GM12878 (cell line): ENCODE data around the gene RAD9A. TPM values are rescaled to one million over a fixed set of nuclear protein-coding genes. Genes with fewer than 3 reads are reported as not detected.
A peak's percentile ranks its signal among the peaks of the same experiment; 100 is the strongest.

ENCODE experiments used
- CHD4 ChIP-seq: fragments of 200-600 bp; sonication (generic); IDR thresholded peaks from 2 replicates; pipeline ENCODE4 v1.6.1; 2016; ENCODE audit warnings: mild to moderate bottlenecking
- DPF2 ChIP-seq: fragments of 450-650 bp; IDR thresholded peaks from 2 replicates; pipeline ENCODE4 v1.6.1; 2017; ENCODE audit warnings: mild to moderate bottlenecking
- IKZF2 ChIP-seq, 2 experiments: fragments of 450-650 bp; IDR thresholded peaks; 2 replicates each; pipeline ENCODE4 v1.6.1; 2017; ENCODE audit warnings: mild to moderate bottlenecking in 2 of 2, moderate library complexity in 2 of 2
- MEF2A ChIP-seq: IDR thresholded peaks from 2 replicates; pipeline ENCODE4 v1.6.1; 2011; ENCODE audit warnings: low read depth, mild to moderate bottlenecking, low read length, moderate library complexity; ENCODE audit not compliant: insufficient read depth
- POLR2AphosphoS2 ChIP-seq: IDR thresholded peaks from 2 replicates; pipeline ENCODE4 v1.6.1; 2011; ENCODE audit warnings: low read depth, mild to moderate bottlenecking, low read length, improper control_type of control experiment, moderate library complexity
- RAD51 ChIP-seq: fragments of 450-650 bp; IDR thresholded peaks from 2 replicates; pipeline ENCODE4 v1.6.1; 2016; ENCODE audit warnings: moderate library complexity, mild to moderate bottlenecking, inconsistent platforms
- SUZ12 ChIP-seq: fragments of 200-600 bp; sonication (generic); IDR thresholded peaks from one replicate; pipeline ENCODE4 v1.6.1; 2018; ENCODE audit warnings: antibody characterized with exemption, mild to moderate bottlenecking; ENCODE audit not compliant: unreplicated experiment
- TAF1 ChIP-seq: IDR thresholded peaks from 2 replicates; pipeline ENCODE4 v1.6.1; 2011; ENCODE audit warnings: mild to moderate bottlenecking, low read depth, low read length, borderline replicate concordance
- TBL1XR1 ChIP-seq: IDR thresholded peaks from 2 replicates; pipeline ENCODE4 v1.6.1; 2012; ENCODE audit warnings: low read depth, low read length, improper control_type of control experiment
- YBX1 ChIP-seq: fragments of 450-650 bp; IDR thresholded peaks from 2 replicates; pipeline ENCODE4 v1.6.1; 2016; ENCODE audit warnings: antibody characterized with exemption
- polyA plus RNA-seq, 11 experiments: library from polyadenylated mRNA; depleted of rRNA in 4 of 11; unstranded in 6 of 11; stranded (reverse) in 5 of 11; fragments of >200 nt; fragmentation: Nextera tagmentation in 4 of 11; fragmentation: Illumina TruSeq in 1 of 11; extraction: Ambion mirVana in 4 of 11; extraction: Trizol in 1 of 11; gene quantifications; 1 replicate in 1 of 11; 2 replicates in 10 of 11; pipeline versions ENCODE4 v1.2.1 to v1.2.3, GENCODE V29; 2011 to 2016; ENCODE audit warnings: inconsistent platforms in 2 of 11, missing spikeins in 2 of 11, low read depth in 1 of 11
- total RNA-seq, 4 experiments: library from RNA; depleted of rRNA in 3 of 4; stranded (reverse); fragments of >200 nt in 3 of 4; fragmentation: Illumina TruSeq in 1 of 4; extraction: Trizol in 1 of 4; gene quantifications; 2 replicates each; pipeline versions ENCODE4 v1.2.1 to v1.2.3, GENCODE V29; 2013 to 2021
- TF ChIP-seq, protein P1 (sequence below): fragments of 450-650 bp; IDR thresholded peaks from 2 replicates; pipeline ENCODE4 v1.6.1; 2017; ENCODE audit warnings: mild to moderate bottlenecking, moderate library complexity
- TF ChIP-seq, protein P2 (sequence below): fragments of 450-650 bp; IDR thresholded peaks from 2 replicates; pipeline ENCODE4 v1.6.1; 2017; ENCODE audit warnings: mild to moderate bottlenecking, moderate library complexity
- TF ChIP-seq, protein P3 (sequence below): IDR thresholded peaks from 2 replicates; pipeline ENCODE4 v1.6.1; 2011; ENCODE audit warnings: borderline replicate concordance, low read depth, mild to moderate bottlenecking, moderate library complexity, low read length; ENCODE audit not compliant: insufficient read depth, poor library complexity, severe bottlenecking
- TF ChIP-seq, protein P4 (sequence below): fragments of 450-650 bp; IDR thresholded peaks from 2 replicates; pipeline ENCODE4 v1.6.1; 2016; ENCODE audit warnings: mild to moderate bottlenecking
- TF ChIP-seq, protein P5 (sequence below): fragments of 450-650 bp; conservative IDR thresholded peaks from 2 replicates; pipeline ENCODE4 v1.6.1; 2017; ENCODE audit warnings: mild to moderate bottlenecking, moderate library complexity

RAD9A gene
- total and polyA plus RNA-seq, 10 of the 15 experiments (the other 5 are each of a cell fraction or from before 2014, with no cell fraction given), result 1.1 to 36.2 (median 19.8) TPM

DNA sequence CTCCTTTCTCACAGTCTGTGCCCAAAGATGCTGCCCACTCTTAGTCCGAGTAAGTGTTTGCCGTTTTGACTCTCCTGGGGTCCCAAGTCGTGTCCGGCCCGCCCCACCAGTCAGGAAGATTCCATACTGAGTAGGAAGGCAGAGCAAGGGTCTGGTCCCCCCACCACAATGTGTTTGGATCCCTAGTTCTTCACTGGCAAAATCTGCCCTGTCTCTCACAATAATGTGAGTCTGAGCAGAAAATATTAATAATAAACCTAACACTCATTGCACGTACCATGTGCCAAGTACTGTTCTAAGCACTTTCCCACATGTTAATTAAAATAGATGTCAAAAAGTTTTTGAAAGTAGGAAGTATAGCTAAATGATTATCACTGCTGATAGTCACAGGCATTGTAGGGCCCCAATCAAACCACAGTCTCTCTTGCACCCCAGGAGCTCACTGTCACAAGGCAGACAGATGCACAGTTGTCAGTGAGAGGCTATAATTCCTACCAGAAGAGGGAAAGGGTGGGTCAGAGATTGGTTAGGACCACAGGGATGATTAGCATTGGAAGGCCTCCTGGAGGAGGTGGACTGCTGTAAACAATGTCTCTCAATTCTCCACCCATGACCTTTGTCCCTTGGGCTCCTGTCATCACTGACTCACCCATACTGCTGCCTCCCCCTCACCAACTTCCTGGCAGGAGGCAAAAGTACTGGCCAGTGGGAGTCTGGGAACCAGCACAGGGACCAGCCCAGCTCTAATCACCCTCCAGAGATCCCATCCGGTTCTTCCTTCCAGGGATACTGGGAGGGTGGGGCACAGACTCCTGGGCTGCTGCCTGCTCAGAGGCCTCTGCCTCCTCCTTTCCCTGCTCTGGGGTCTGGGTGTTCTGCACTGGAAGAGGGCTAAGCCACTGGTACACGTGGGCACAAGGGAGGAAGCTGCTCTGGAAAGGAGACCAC, 37.4 kb upstream of the RAD9A start (continued):
- TF ChIP-seq, protein P1, sequence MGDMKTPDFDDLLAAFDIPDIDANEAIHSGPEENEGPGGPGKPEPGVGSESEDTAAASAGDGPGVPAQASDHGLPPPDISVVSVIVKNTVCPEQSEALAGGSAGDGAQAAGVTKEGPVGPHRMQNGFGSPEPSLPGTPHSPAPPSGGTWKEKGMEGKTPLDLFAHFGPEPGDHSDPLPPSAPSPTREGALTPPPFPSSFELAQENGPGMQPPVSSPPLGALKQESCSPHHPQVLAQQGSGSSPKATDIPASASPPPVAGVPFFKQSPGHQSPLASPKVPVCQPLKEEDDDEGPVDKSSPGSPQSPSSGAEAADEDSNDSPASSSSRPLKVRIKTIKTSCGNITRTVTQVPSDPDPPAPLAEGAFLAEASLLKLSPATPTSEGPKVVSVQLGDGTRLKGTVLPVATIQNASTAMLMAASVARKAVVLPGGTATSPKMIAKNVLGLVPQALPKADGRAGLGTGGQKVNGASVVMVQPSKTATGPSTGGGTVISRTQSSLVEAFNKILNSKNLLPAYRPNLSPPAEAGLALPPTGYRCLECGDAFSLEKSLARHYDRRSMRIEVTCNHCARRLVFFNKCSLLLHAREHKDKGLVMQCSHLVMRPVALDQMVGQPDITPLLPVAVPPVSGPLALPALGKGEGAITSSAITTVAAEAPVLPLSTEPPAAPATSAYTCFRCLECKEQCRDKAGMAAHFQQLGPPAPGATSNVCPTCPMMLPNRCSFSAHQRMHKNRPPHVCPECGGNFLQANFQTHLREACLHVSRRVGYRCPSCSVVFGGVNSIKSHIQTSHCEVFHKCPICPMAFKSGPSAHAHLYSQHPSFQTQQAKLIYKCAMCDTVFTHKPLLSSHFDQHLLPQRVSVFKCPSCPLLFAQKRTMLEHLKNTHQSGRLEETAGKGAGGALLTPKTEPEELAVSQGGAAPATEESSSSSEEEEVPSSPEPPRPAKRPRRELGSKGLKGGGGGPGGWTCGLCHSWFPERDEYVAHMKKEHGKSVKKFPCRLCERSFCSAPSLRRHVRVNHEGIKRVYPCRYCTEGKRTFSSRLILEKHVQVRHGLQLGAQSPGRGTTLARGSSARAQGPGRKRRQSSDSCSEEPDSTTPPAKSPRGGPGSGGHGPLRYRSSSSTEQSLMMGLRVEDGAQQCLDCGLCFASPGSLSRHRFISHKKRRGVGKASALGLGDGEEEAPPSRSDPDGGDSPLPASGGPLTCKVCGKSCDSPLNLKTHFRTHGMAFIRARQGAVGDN, result peak; percentile 91
- TF ChIP-seq YBX1 (no peak), DPF2 (peak; percentile 58), POLR2AphosphoS2 (no peak), RAD51 (peak; percentile 34; the same call in 1 of the 2 replicates), TBL1XR1 (no peak), MEF2A (no peak), SUZ12 (no peak), TAF1 (no peak), CHD4 (no peak), IKZF2 (IDR thresholded peaks at IDR 0.05) (peak in 1 of 2 experiments; percentile 54; a peak in 3 of 4 replicates)
- TF ChIP-seq, protein P2, sequence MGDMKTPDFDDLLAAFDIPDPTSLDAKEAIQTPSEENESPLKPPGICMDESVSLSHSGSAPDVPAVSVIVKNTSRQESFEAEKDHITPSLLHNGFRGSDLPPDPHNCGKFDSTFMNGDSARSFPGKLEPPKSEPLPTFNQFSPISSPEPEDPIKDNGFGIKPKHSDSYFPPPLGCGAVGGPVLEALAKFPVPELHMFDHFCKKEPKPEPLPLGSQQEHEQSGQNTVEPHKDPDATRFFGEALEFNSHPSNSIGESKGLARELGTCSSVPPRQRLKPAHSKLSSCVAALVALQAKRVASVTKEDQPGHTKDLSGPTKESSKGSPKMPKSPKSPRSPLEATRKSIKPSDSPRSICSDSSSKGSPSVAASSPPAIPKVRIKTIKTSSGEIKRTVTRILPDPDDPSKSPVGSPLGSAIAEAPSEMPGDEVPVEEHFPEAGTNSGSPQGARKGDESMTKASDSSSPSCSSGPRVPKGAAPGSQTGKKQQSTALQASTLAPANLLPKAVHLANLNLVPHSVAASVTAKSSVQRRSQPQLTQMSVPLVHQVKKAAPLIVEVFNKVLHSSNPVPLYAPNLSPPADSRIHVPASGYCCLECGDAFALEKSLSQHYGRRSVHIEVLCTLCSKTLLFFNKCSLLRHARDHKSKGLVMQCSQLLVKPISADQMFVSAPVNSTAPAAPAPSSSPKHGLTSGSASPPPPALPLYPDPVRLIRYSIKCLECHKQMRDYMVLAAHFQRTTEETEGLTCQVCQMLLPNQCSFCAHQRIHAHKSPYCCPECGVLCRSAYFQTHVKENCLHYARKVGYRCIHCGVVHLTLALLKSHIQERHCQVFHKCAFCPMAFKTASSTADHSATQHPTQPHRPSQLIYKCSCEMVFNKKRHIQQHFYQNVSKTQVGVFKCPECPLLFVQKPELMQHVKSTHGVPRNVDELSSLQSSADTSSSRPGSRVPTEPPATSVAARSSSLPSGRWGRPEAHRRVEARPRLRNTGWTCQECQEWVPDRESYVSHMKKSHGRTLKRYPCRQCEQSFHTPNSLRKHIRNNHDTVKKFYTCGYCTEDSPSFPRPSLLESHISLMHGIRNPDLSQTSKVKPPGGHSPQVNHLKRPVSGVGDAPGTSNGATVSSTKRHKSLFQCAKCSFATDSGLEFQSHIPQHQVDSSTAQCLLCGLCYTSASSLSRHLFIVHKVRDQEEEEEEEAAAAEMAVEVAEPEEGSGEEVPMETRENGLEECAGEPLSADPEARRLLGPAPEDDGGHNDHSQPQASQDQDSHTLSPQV, result no peak
- TF ChIP-seq, protein P3, sequence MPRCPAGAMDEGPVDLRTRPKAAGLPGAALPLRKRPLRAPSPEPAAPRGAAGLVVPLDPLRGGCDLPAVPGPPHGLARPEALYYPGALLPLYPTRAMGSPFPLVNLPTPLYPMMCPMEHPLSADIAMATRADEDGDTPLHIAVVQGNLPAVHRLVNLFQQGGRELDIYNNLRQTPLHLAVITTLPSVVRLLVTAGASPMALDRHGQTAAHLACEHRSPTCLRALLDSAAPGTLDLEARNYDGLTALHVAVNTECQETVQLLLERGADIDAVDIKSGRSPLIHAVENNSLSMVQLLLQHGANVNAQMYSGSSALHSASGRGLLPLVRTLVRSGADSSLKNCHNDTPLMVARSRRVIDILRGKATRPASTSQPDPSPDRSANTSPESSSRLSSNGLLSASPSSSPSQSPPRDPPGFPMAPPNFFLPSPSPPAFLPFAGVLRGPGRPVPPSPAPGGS, result no peak
- TF ChIP-seq, protein P4, sequence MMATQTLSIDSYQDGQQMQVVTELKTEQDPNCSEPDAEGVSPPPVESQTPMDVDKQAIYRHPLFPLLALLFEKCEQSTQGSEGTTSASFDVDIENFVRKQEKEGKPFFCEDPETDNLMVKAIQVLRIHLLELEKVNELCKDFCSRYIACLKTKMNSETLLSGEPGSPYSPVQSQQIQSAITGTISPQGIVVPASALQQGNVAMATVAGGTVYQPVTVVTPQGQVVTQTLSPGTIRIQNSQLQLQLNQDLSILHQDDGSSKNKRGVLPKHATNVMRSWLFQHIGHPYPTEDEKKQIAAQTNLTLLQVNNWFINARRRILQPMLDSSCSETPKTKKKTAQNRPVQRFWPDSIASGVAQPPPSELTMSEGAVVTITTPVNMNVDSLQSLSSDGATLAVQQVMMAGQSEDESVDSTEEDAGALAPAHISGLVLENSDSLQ, result no peak; the same call in 1 of the 2 replicates
- TF ChIP-seq, protein P5, sequence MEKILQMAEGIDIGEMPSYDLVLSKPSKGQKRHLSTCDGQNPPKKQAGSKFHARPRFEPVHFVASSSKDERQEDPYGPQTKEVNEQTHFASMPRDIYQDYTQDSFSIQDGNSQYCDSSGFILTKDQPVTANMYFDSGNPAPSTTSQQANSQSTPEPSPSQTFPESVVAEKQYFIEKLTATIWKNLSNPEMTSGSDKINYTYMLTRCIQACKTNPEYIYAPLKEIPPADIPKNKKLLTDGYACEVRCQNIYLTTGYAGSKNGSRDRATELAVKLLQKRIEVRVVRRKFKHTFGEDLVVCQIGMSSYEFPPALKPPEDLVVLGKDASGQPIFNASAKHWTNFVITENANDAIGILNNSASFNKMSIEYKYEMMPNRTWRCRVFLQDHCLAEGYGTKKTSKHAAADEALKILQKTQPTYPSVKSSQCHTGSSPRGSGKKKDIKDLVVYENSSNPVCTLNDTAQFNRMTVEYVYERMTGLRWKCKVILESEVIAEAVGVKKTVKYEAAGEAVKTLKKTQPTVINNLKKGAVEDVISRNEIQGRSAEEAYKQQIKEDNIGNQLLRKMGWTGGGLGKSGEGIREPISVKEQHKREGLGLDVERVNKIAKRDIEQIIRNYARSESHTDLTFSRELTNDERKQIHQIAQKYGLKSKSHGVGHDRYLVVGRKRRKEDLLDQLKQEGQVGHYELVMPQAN, result peak; percentile 22; the same call in 1 of the 2 replicates
